Colon (tissue), 2 donors: ENCODE measurements around the gene GRIP1.
"Not testable (repeated sequence)": the region's sequence is repeated elsewhere in the genome, so short reads cannot be mapped to it uniquely, and the experiment has no call there.

Source experiments
- FAIRE-seq: peaks from 2 replicates; lab custom pipeline; 2012; peaks lifted over from hg19 to GRCh38; lab: Jason Lieb, UNC
- donor health status: control.
- donor health status: control.

GRIP1 gene

GRCh38 chr12:66516133-66516532, 162.7 kb downstream of the GRIP1 start:
- FAIRE-seq, result no peak

- no peak for FAIRE-seq
Measured at GRCh38 chr12:66514581-66514980, 164.3 kb downstream of the GRIP1 start.

DNA sequence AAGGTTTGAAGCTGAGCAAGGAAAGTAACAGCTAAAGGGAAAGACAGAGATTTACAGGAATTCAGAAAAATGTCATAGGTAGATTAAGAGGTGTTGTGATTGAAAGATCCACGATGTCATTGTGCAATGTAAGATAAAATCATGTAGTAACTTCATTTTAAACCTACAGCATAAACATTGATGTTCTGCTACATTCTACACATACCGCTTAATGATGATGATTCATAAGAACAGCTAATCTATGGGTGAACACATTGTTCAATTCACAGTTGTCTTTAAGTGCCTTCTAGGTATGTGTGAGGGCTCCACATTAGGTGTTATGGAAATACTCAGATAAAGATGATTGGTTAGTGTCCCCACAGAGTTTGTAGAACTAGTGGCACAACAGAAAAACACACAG, 170.9 kb downstream of the GRIP1 start:
- no peak for FAIRE-seq

- no peak for FAIRE-seq
Measured at GRCh38 chr12:66503746-66504145, 175.1 kb downstream of the GRIP1 start.

DNA sequence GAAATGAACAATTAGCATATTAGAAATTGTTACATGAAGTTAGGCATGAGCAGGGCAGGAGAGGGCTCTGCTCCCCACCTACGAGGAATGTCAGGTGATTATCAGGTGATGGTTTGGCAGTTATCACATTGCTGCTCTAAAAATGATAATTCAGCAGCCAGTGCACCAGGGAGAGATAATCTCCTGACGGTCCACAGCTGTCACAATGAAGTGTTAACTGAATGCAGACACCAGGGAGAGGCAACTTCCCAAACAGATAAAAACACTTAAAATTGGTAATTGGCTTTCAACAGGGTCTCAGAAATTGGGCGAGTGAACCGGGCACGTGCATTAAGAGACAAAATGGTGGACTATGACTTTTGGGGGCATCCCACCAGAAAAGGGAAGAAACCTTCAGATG, 176.0 kb downstream of the GRIP1 start:
- FAIRE-seq, result no peak

DNA sequence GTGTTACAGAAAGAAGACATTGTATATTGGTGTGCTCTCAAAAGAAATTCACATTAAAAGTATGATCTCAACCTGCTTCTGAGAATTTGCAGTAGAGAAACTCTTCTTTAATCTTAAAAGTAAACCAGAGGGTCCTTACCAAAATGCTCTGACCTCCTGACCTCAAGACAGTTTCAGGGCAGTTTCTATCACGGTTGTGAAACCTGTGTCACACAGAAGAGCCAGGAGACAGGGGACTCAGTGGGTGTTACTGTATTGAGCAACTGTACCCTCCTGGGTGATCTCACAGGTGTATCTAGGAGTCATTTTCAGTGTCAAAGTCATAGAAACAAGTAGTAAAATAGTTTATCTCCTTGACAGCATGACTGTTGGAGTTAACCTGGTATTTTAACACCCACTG, 178.0 kb downstream of the GRIP1 start:
- FAIRE-seq, result no peak

DNA sequence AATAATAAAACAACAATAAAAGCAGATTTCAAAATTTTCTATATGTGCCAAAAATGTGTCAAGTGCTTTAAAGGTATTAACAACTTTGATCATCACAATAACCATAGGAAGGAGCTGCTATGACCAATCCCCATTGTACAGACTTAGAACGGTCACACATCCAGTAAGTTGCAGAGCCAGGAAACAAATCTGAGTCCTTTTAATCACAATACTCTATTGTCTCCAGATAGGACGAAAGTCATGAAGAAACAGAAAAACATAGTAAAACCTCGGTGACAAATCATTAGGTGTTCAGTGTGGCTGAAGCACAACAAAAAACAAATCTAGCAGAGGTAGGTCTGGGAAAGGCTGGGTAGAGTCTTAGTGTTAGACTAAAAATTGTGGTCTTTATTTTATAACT, 178.8 kb downstream of the GRIP1 start:
- no peak for FAIRE-seq

DNA sequence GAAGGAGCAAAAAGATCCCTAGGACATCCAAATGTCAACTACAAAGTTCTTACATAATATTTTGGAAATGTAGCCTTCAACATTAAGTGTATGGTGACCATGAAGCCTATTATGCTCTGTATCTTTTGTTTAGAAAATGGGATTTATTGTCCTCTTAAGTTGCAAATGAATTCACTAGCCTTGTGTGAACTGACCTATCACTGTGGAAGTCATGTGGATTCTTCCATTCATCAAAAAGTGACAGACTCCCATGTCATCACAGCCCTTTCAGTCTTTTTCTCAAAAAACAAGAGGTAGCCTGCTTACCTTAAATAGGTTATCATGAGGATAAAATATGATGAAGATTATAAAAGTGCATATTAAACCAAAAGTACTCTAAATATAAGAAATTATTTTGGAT, 179.9 kb downstream of the GRIP1 start:
- FAIRE-seq, result no peak

- FAIRE-seq, result not testable (repeated sequence)
Measured at GRCh38 chr12:66498059-66498458, 180.8 kb downstream of the GRIP1 start.

- FAIRE-seq, result no peak
Measured at GRCh38 chr12:66497008-66497897, 181.6 kb downstream of the GRIP1 start.

DNA sequence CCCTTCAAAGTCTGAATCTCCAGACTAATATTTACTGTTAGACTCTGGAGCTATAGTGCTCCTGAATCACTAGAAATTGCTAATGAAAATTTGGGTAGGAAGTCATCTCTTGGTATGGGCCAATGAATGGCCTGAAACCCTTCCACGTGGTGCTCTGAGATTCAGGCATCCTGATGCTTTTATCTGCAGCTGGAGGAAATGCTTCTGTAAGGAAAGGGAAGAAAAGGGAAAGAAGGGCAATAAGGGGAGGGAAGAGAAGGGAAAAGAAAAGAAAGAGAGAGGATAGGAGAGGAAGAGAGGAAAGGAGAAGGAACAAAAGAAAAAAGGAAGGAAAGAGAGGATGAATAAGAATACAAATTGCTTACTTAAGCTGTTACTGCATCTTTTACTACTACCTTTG, 182.3 kb downstream of the GRIP1 start:
- FAIRE-seq, result no peak

DNA sequence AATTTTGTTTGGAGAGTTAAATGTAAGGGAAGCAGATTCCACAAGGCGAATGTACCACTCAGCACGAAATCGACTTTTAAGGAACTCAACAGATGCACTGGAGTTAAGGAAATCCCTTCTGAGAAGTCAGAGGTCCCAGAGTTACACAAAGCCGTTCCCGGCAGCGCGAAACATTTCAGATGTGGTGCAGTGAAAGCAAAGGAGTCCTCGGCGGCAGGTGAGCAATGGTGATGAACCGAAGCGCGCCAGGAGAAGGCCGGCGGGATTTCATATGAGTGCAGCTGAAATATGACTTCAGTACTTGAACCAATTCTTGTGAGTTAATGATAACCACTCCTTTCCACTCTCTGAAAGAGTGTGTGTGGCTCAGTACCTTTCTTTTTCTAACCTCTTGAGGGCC, 183.2 kb downstream of the GRIP1 start:
- no peak for FAIRE-seq

GRCh38 chr12:66493819-66494218, 185.1 kb downstream of the GRIP1 start:
- no peak for FAIRE-seq

GRCh38 chr12:66491853-66492252, 187.0 kb downstream of the GRIP1 start:
- no peak for FAIRE-seq

DNA sequence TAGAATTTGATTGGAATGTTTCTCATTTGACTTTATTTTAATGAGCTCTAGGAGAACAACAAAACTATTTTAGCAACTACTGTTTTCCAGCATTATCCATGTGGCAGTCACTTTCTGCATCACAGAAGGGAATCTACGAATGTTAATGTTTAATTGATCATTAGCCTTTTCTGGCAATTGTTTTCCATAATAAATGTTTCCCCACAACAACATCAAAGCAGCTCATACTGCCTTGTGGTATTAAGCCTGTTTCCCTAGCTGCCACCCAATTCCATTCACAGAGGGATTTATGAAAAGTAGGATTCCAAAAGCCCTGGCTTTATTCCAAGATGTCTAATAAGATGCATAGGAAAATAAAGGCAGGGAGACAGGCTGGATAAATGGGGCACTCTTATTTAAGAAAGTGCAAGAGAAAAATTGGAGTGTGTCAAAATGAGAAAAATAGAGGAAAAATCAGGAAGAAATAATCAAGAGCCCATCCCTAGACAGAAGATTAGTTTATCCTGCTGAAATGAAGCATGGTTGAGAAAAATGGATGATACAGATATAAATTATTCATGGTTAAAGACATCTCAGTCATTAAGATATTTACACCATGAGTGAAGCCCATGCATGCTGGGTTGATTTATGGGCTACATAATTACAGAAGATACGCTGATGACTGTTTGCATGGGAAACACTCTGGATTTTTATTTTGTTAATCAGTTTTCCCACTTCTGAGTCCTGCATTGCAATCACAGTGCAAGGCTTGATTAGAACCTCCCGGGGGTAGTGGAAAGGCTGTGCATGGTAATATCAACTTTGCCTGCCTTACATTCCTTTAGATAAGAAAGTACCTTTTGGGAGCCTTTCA, 196.3 kb downstream of the GRIP1 start:
- no peak for FAIRE-seq

DNA sequence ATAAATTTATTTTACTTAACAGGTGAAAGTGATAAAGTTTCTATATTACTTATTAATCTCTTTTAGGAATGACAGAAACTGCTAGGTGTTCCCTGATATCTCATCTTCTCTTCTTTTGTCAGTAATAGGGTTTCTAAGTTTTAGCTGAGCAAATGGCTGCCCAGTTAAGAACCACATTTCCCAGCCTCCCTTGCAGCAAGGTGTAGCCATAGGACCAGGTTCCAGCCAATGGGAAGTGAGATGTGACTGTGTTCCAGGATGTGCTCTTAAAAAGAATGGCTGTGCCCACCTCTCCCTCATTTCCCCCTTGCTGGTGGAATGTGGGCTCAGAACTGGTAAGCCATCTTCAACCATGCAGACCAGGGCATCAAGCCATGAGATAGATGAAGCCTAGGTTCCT, 210.9 kb downstream of the GRIP1 start:
- FAIRE-seq, result no peak

DNA sequence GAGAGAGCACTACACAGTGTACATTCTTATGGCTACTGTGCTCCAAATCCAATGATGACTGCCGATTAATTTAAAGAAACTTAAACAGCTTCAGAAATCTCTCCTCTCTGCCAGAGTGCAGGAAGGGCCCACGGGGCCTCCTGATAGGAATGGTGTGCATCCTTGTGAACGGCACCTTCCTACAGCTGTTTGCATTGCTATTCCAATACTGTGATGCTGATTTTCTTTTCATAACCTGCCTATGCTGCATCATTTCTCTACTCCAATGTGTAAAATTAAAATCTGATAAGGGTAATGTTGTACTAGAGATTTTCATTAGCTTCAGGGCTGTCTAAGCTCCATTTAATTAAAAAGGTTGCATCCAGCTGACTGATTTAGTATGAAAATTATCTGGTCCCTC, 217.5 kb downstream of the GRIP1 start:
- no peak for FAIRE-seq

- no peak for FAIRE-seq
Measured at GRCh38 chr12:66459944-66460482, 218.9 kb downstream of the GRIP1 start.

DNA sequence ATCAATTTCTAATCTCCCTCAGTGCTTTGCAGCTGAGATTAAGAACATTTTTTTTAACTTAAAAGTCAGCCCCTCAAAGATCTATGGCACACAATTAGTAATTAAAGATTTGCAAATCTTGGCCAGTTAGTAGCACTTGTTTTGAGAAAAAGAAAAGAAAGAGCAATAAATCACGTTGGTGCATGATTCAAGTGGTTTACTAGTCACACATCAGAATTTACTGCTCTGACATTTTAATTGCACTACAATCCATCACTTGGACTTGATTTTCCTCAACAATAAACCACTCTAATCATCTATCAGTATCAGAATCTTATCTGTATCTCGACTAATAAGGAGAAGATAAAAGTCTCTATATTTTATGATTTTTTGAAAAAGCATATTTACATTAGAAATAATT, 222.3 kb downstream of the GRIP1 start:
- no peak for FAIRE-seq

DNA sequence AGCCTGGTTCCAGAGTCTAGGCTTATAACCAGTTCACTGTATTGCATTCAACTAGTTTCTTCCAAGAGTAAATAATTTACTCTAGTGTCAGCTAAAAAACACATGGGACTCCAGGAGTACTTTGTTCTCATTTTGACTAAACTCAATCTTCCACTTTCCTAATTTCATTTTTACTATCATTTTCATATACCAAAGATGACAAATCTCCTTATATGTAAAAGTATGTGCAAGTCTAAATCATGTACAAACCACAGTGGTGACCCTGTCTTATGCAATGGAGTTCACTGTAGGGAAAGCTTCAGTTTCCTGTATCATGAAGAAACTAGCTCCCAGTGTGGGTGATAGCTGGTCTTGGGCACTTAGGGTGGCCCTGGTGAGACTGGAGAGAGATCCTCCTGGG, 225.0 kb downstream of the GRIP1 start:
- FAIRE-seq, result no peak

DNA sequence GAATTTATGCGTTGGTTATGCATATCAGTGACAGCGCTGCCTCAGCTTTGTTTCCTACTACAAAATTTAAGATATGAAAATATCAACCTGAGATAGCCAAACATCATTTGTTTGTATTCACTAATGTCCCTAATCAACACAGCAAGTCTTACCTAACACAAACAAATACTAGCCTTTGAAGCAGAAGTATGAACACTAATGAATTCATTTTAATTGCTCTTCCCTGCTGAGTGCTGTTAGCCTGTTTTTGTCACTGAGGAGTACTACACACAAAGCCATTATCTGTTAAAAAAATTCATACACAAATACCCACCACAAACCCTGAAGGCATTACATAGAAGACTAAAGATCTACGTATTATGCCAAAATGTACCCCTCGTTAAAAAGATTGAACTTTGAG, 225.8 kb downstream of the GRIP1 start:
- FAIRE-seq, result no peak

DNA sequence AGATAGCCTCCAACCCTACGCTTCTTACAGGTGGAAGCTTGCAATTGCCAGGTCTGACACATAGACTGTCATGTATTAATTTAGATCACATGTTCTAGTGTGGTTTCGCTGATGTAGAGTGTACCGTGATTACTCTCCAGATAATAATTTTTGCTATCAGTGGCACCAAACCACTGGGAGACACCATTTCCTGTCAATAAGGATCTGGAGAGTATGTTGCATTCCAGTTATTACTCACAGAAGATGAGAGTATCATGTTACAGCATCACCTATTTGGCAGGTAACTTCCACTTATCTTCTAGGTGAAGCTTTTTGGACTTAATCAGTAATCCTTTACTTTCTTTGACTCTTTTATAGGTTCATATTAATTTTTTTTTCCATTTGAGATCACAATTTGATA, 229.3 kb downstream of the GRIP1 start:
- FAIRE-seq, result no peak

DNA sequence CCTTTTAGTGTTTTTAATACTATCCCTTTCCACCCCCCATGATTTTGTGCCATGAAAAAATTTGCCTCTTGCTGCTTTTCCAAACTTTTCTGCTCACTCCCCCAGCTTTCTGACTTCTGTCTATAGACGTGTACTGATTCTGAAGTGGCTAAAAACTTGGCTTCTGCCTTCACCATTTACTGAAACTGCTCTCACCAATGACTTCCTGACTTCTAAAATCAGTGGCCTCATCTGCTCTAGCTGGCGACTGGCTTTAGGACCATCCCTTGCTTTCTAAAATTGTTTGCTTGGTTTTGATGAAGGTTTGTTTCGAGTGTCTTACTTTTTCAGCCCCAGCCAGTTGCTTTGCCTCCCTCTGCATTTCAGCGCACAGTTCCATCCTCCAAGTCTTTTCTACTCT, 231.2 kb downstream of the GRIP1 start:
- no peak for FAIRE-seq
